ENCODE data around the gene CCDC142. TPM values are rescaled to one million over a fixed set of nuclear protein-coding genes. Genes with fewer than 3 reads are reported as not detected.

CCDC142 gene, protein sequence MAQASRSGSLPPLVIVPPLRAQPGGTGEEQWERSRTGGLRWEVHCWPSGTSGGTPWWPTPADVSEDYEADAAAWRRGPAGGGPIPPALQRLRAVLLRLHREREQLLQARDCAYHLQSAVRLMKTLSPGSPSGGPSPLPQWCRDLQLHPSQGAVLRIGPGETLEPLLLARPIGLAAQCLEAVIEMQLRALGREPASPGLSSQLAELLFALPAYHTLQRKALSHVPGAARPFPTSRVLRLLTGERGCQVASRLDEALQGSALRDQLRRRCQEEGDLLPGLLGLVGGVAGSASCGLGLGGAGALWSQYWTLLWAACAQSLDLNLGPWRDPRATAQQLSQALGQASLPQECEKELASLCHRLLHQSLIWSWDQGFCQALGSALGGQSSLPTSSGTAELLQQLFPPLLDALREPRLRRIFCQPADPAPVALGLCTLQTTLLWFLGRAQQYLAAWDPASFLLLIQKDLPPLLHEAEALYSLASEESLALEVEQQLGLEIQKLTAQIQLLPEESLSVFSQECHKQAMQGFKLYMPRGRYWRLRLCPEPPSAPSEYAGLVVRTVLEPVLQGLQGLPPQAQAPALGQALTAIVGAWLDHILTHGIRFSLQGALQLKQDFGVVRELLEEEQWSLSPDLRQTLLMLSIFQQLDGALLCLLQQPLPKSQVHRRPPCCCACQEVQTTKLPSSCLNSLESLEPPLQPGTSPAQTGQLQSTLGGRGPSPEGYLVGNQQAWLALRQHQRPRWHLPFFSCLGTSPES
- 10 to 100 TPM; 10.4 to 31.1 (median 18.7) TPM for total RNA-seq

- no peak for TF ChIP-seq EP300 (IDR thresholded peaks at IDR 0.05)
- TF ChIP-seq, protein P1, sequence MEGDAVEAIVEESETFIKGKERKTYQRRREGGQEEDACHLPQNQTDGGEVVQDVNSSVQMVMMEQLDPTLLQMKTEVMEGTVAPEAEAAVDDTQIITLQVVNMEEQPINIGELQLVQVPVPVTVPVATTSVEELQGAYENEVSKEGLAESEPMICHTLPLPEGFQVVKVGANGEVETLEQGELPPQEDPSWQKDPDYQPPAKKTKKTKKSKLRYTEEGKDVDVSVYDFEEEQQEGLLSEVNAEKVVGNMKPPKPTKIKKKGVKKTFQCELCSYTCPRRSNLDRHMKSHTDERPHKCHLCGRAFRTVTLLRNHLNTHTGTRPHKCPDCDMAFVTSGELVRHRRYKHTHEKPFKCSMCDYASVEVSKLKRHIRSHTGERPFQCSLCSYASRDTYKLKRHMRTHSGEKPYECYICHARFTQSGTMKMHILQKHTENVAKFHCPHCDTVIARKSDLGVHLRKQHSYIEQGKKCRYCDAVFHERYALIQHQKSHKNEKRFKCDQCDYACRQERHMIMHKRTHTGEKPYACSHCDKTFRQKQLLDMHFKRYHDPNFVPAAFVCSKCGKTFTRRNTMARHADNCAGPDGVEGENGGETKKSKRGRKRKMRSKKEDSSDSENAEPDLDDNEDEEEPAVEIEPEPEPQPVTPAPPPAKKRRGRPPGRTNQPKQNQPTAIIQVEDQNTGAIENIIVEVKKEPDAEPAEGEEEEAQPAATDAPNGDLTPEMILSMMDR (IDR thresholded peaks at IDR 0.05) = peak; percentile 66 to 87
- TF ChIP-seq POLR2AphosphoS5 (IDR thresholded peaks at IDR 0.05) = peak in 2 of 3 donors; percentile 48 to 65
- Histone ChIP-seq H3K36me3 (peaks cover 3% of the 10 kb centered on the region), H3K27me3 (no peaks in the 10 kb centered on the region), H3K27ac (peak within 1 kb of the TSS; percentile 82), H3K4me3 (peak within 1 kb of the TSS; percentile 79), H3K9me3 (no peaks in the 10 kb centered on the region), H3K4me1 (peaks cover 31% of the 10 kb centered on the region)
- 2% methylated on average over 28 of the region's 50 CpGs for WGBS
- DNase-seq (ENCODE audit: low spot score in 2 of 2) = peak; percentile 98 to 99
Measured at GRCh38 chr2:74482801-74483674, at the start of gene CCDC142, which contains the start of gene TTC31. CCDC142 (minus strand) TSS chr2:74482998; CDS start chr2:74482837, 161 bp downstream. TTC31 (plus strand) TSS chr2:74483081; CDS start chr2:74483096, 15 bp downstream.

DNA sequence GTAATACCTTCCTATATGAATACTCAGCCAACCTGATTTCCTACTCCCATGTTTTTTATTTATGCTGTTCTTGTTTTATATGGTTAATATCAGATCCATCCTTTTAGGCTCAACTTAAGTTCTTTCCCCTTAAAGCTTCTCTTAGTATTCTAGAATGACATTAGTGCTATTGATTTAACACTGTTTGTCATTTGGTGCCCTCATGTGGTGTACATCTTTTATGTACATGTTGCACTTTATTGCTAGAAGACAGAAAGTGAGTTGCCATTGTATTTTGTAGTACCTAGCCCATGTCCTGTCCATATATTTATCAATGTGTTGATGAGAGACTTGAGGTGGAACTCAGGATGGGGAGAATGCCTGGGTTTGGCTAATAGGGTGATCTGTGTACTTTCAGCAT is 49.4 kb upstream of the CCDC142 start:
- Histone ChIP-seq H3K9me3 (no peaks in the 10 kb centered on the region), H3K36me3 (peaks cover 28% of the 10 kb centered on the region), H3K27ac (no peak overlapping the region), H3K4me1 (peaks cover 30% of the 10 kb centered on the region), H3K27me3 (no peaks in the 10 kb centered on the region), H3K4me3 (no peak overlapping the region)
- TF ChIP-seq POLR2AphosphoS5 (IDR thresholded peaks at IDR 0.05) (no peak), EP300 (IDR thresholded peaks at IDR 0.05) (no peak), POLR2A (IDR thresholded peaks at IDR 0.05) (no peak)
- TF ChIP-seq, protein P1 (IDR thresholded peaks at IDR 0.05) = no peak
- no peak for DNase-seq (ENCODE audit: low spot score in 2 of 2)

GRCh38 chr2:74531666-74532065 is 48.9 kb upstream of the CCDC142 start:
- Histone ChIP-seq H3K27ac (no peak overlapping the region), H3K4me3 (no peak overlapping the region), H3K4me1 (peaks cover 30% of the 10 kb centered on the region), H3K27me3 (no peaks in the 10 kb centered on the region), H3K9me3 (no peaks in the 10 kb centered on the region), H3K36me3 (peaks cover 34% of the 10 kb centered on the region)
- TF ChIP-seq POLR2AphosphoS5 (IDR thresholded peaks at IDR 0.05) (no peak), POLR2A (IDR thresholded peaks at IDR 0.05) (no peak), EP300 (IDR thresholded peaks at IDR 0.05) (no peak)
- TF ChIP-seq, protein P1 (IDR thresholded peaks at IDR 0.05) = no peak
- no peak for DNase-seq (ENCODE audit: low spot score in 2 of 2)
- 83% methylated on average over 7 of the region's 7 CpGs for WGBS

GRCh38 chr2:74530239-74531187 is 47.7 kb upstream of the CCDC142 start:
- H3K27me3 ChIP-seq = no peaks in the 10 kb centered on the region
- H3K4me3 ChIP-seq = peak overlapping the region; percentile 80
- peak overlapping the region; percentile 92 for H3K27ac ChIP-seq
- peaks cover 45% of the 10 kb centered on the region for H3K36me3 ChIP-seq
- peak in 1 of 2 donors; percentile 77 for DNase-seq (ENCODE audit: low spot score in 2 of 2)
- WGBS = 4% methylated on average over 26 of the region's 54 CpGs
- peaks cover 35% of the 10 kb centered on the region for H3K4me1 ChIP-seq
- TF ChIP-seq, protein P1 (IDR thresholded peaks at IDR 0.05) = no peak
- no peak for TF ChIP-seq POLR2A (IDR thresholded peaks at IDR 0.05)
- TF ChIP-seq POLR2AphosphoS5 (IDR thresholded peaks at IDR 0.05) = no peak
- no peak for TF ChIP-seq EP300 (IDR thresholded peaks at IDR 0.05)
- H3K9me3 ChIP-seq = no peaks in the 10 kb centered on the region
